GM20431 (cell line): ENCODE data around the gene SPOCK2.
"Not testable (repeated sequence)": the region's sequence is repeated elsewhere in the genome, so short reads cannot be mapped to it uniquely, and the experiment has no call there.

Experiments
- in situ Hi-C: fragments of 300-500 bp; cut with MseI, MboI; formaldehyde crosslinking; loops from one replicate; pipeline ENCODE4 v1.15.0; 2020; ENCODE audit warnings: low sequenced_read_pairs; ENCODE audit not compliant: unreplicated experiment

The SPOCK2 gene, protein sequence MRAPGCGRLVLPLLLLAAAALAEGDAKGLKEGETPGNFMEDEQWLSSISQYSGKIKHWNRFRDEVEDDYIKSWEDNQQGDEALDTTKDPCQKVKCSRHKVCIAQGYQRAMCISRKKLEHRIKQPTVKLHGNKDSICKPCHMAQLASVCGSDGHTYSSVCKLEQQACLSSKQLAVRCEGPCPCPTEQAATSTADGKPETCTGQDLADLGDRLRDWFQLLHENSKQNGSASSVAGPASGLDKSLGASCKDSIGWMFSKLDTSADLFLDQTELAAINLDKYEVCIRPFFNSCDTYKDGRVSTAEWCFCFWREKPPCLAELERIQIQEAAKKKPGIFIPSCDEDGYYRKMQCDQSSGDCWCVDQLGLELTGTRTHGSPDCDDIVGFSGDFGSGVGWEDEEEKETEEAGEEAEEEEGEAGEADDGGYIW

DNA sequence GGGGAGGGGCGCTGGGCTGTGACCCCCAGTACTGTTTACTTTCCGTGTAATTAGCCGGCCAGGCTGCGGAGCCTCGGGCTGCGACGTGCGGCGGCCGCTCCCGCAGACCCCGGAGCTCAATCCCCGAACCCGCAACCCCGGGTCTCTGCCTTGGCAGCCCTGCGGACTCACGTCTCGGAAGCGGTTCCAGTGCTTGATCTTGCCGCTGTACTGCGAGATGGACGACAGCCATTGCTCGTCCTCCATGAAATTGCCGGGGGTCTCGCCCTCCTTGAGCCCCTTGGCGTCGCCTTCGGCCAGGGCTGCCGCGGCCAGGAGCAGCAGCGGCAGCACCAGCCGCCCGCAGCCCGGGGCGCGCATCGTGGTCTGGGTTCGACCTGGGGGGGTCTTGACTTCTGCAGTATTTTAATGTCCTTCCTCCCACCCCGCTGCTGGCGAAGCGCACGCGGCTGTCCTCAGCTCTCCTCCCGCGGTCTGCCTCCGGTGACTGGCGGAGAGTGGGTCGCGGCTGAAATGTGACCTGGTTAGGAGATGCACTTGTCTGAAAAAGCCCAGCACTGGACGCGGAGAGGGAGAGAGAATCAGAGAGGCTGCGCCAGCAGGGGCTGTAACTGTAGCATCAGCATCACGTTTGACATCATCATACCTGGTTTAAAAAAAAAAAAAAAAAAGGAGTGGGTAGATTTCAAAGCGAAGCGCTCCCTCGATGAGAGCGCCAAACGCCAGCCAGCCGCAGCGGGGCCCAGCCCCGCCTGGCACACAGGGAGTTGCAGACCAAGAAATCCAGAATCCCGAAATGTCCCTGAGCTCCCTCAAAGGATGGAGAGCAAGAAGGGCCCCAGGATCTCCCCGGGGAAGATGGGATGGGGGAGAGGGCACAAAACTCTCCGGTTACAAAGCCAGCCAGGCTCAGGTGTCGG is at the start of gene SPOCK2:
Gene SPOCK2 (minus strand): TSS at position 583 of the 920 bp plus-strand sequence. CDS start 223 bp downstream, at position 360.
- in situ Hi-C loops, result no loop called here

DNA sequence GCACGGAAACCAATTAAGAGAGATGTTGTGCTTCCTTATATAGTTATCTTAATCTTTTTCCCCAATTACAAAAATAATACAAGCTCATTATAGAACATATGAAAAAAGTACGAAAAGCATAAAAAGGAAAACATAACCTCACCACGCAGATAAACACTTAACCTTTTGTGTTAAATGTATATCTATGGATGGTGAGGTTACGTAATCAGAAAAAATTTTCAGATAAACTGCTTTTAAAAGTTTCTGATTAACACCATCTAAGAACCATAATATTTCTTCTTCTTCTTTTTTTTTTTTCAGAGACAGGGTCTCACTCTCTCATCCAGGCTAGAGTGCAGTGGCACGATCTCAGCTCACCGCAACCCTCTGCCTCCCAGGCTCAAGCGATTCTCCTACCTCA is 49.2 kb upstream of the SPOCK2 start:
- in situ Hi-C loops, result no loop called here

DNA sequence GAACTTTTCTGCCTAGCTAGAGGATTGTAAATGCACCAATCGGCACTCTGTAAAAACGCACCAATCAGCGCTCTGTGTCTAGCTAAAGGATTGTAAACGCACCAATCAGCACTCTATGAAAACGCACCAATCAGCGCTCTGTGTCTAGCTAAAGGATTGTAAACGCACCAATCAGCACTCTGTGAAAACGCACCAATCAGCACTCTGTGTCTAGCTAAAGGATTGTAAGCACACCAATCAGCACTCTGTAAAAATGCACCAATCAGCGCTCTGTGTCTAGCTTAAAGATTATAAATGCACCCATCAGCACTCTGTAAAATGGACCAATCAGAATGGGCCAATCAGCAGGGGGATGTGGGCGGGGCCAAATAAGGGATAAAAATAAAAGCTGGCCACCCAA is 47.9 kb upstream of the SPOCK2 start:
- in situ Hi-C loops, result not testable (repeated sequence)

DNA sequence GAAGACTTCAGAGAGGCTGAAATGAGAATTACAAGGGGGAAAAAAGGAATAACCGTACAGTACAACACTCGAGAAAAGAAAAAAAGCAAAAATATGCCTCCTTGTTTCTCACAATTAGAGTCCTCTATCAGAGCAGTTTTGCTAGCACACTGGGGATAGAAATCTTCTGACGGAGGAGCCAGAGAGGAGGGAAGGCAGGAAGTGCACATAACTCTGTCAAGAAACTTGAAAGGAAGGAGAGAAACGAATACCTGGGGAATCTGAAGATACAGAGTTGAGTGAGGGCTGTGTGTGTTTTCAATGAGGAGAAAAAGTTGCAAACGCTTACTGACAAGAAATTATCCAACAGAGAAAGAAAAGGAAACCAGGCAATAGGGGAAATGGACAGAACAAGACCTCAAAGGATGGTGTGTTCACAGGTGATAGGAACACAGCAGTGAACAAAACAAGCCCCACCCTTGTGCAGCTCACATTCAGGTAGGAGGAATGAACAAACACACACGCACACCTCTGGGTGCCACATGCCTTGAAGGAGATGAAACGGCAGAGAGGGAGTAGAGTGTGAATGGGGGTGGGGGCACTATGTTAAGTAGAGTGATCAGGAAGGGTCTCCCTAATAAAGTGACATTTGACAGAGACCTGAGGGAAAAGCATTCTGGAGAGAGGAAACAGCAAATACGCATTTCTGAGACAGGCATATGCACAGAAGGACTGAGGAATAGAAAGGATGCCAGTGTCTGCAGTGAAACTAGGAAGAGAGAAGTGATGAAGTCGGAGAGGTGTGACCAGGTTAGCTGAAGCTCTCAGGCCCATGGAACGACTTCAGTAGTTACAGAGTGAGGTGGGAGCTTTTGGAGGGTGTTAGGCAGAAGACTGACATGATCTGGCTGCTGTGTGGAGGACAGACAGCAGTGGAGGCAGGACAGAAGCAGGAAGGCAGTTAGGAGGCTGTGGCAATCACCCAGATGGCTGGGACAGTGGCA is 46.7 kb upstream of the SPOCK2 start:
- in situ Hi-C loops, result no loop called here

DNA sequence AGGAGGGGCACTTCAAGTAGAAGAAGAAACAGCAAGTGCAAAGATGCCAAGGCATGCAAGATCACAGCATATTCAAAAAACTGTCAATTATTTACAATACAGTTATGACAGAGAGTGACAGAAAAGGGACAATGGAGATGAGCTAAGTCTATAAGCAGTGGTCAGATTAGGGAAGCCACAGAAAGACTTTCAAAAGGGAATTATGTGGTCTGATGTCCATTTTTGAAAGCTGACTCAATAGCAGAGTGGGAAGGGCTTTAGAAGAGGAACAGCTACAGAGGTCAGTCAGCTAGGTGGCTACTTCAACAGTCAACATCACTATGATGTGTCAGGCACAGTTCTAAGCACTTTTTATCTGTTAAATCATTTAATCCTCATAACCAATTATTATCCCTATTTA is 45.2 kb upstream of the SPOCK2 start:
- in situ Hi-C loops, result no loop called here

DNA sequence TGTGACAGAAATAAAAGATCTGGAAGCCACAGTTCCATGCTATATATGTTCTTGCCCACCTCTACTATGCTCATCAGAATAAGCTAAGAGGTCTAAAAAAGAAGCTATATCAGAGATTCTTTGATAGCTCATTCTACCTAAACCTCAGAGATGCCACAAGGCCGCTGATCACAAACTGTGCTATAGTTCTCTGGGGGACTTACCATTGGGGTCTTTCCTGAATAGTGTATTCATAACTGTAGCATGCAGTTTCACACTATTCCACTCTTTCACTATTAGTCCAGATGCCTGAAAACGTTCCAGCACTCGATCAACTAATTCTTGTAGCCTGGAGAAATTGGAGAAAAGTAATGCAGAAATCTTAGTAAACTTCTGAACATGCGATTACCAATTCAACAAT is 44.5 kb upstream of the SPOCK2 start:
- in situ Hi-C loops, result no loop called here

DNA sequence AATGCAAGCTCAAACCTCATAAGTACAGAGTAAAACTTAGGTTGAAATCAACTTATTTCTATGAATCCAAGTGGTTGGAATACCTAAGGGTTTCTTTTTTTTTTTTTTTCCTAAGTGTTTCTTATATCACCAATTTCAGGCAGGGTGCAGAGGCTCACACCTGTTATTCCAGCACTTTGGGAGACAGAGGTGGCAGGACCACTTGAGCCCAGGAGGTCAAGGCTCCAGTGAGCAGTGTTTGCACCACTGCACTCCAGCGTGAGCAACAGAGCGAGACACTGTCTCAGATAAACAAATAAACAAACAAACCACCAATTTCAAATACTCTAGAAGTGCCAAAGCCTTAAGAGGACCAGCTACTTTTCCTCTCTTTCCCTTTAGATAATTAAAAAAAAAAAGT is 39.2 kb upstream of the SPOCK2 start:
- in situ Hi-C loops, result loop anchor here (10.0 kb wide), 1 partner anchor 217 kb away; no protein-coding TSS in a partner anchor

DNA sequence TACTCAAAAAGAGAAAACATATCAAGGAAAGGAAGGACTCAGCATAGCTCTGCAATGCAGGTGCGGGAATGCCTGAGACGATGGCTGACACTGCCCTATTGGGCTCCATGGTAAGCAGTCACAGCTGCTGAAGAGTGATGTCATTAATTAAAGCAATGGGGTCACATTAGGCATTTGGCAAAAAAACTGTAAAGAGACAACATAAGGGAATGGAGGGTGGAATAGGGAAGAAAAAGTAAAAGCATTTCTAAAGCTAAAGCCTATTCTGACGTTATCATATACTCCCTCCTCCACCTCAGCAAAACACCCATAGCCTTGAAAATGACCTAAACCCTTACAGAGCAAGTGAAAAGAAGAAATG is 38.5 kb upstream of the SPOCK2 start:
- in situ Hi-C loops, result loop anchor here (10.0 kb wide), 1 partner anchor 218 kb away; no protein-coding TSS in a partner anchor

DNA sequence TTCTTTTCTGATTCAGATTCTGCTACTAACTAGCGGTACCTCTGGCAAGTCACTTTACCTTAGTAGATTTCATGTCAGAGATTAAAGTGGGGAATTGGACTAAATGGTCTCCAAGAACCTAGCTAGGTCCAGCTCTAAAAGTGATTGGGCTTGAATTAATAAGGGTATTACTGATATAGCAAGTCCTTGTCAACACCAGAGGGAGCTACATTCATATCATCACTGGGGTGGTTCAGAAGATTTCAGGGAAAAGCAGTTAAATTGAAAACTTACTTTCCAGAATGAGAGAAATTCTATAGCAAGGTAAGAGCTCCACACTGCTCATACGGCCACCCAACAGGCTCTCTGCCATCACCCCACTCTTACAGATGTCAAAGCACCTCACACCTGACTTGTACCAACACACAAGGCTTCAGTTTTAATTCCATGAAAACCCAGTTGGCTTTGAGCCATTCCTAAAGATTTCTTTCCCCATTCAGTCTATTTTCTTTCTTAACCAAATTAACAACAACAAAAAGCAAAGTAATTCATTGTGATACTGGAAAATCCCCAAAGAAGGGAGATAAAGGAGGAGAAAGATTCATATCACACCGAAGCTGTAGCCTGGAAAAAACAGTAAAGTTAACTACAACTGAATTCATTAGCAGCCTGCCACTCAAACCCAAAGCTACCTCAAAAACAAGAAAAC is 38.0 kb upstream of the SPOCK2 start:
- in situ Hi-C loops, result loop anchor here (10.0 kb wide), 1 partner anchor 218 kb away; no protein-coding TSS in a partner anchor

DNA sequence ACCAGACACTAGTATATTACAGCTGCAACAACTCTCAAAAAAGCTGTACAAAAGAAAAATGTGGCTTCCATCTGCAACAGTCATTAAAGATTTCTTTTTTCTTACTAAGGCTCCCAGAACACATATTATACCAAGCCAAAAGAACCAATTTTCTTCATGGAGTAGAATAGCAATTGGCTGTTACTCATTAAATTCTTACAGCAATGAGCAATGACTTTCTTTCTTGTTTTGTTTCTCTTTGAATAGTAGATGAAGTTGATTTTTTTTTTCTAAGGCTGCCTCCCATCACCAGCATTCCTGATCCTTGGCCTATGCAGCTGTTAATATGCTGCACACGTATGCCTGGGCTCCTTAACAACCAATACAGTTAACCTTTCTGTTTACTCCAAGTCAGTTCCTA is 36.6 kb upstream of the SPOCK2 start:
- in situ Hi-C loops, result loop anchor here (10.0 kb wide), 1 partner anchor 220 kb away; no protein-coding TSS in a partner anchor

DNA sequence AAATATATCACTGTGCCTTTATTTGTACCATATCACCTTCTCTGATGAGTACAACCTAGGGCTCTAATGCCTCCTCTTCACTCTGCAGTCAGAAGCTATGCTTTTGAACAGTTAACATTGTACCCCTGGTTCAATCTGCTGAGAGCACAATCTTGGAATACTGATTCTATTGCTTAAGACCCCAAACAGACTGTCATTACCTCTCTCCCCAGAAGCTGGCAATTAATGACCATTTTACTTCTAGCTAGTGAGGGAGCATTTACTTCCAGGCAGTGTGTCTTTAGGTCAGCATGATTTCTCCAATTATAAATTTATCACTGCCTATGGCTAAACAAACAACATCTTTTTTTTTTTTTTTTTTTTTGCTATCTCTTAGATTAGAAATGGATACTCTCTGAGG is 36.0 kb upstream of the SPOCK2 start:
- in situ Hi-C loops, result loop anchor here (10.0 kb wide), 1 partner anchor 220 kb away; no protein-coding TSS in a partner anchor

DNA sequence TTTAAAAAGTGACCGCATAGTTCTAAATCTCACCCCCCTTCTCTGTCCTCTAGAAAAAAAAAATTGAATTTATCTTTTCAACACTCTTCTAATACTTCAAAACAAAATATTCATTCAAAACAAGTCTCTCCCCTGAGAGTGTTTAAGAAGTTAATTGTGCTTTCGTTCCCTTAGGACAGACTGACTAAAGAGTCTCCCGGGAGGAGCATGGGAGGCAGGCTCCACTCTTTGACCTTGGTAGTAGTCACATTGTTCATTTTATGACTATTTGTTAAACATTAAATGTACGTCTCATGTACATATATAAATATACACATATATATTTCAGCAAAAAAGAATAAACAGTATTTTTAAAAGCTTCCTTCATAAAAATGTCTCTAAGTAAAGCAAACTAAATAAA is 35.3 kb upstream of the SPOCK2 start:
- in situ Hi-C loops, result loop anchor here (10.0 kb wide), 1 partner anchor 221 kb away; no protein-coding TSS in a partner anchor

DNA sequence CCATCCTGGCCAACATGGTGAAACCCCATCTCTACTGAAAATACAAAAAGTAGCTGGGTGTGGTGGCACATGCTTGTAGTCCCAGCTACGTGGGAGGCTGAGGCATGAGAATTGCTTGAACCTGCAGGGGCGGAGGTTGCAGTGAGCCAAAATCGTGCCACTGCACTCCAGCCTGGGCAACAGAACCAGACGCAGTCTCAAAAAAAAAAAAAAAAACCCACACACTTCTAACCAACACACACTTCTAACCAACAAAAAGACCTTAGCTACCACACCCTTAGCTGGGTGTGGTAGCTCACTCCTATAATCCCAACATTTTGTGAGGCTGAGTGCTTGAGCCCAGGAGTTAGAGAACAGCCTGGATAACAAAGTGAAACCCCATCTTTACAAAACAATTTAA is 33.9 kb upstream of the SPOCK2 start:
- in situ Hi-C loops, result loop anchor here (10.0 kb wide), 1 partner anchor 223 kb away; no protein-coding TSS in a partner anchor

DNA sequence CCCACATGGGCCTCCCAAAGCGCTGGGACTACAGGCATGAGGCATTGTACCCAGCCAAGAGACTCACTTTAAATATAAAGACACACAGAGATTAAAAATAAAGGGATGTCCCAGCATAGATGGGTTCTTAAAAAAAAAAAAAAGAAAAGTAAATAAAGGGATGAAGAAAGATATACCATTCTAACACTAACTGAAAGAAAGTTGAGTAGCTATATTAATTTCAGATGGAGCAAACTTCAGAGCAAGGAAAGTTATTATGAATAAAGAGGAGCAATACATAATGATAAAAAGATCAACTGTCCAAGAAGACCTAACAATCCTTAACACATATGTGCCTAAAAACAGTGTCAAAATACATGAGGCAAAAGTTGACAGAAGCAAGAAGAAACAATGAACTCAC is 33.0 kb upstream of the SPOCK2 start:
- in situ Hi-C loops, result loop anchor here (10.0 kb wide), 1 partner anchor 223 kb away; no protein-coding TSS in a partner anchor

DNA sequence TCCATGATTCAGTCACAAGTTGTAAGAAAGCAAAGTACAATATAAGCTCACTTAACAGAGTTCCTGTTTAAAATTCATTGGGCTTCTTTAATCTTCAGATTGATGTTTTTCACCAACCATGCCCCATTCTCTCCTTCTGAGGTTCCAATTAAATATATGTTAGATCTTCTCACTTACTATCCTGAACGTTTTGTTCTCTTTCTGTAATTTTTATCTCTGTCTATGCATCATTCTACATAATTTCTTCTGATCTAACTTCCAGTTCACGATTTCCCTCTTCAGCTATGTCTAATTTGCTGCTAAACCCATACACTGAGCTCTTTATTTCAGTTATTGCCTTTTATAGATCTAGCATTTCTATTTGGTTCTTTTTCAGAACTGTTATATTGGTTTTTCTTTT is 28.0 kb upstream of the SPOCK2 start:
- in situ Hi-C loops, result no loop called here

DNA sequence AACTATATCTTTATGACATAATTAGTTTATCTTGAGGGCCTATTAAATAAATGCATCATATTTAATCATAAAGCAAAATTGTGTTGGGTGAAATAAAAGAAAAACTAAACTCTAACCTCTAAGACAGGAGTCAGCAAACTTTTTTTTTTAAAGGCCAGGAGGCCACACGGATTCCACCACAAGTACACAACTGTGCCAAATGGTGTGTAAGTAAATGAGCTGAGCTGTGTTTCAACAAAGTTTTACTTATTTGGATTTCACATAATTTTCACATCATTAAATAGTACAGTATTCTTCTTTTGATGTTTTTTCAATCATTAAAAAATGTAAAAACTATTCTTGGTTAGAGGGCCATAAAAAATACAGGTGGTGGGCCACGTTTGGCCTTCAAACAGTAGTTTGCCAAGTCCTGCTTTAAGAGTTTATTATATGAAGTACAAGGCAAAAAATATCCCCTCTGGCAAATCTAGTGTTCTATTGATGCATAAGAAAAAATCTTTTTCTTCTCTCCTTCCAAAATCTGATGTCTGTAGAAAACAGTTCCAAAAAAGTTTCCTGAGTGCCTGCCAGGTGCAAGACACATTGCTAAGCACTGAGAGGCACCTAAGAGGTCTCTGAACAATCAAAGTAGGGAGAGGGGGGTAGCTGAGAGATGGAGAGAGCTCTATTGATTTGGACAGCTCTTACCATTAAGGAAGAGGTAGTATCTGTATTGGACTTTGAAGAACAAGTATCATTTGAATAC is 26.5 kb upstream of the SPOCK2 start:
- in situ Hi-C loops, result no loop called here

DNA sequence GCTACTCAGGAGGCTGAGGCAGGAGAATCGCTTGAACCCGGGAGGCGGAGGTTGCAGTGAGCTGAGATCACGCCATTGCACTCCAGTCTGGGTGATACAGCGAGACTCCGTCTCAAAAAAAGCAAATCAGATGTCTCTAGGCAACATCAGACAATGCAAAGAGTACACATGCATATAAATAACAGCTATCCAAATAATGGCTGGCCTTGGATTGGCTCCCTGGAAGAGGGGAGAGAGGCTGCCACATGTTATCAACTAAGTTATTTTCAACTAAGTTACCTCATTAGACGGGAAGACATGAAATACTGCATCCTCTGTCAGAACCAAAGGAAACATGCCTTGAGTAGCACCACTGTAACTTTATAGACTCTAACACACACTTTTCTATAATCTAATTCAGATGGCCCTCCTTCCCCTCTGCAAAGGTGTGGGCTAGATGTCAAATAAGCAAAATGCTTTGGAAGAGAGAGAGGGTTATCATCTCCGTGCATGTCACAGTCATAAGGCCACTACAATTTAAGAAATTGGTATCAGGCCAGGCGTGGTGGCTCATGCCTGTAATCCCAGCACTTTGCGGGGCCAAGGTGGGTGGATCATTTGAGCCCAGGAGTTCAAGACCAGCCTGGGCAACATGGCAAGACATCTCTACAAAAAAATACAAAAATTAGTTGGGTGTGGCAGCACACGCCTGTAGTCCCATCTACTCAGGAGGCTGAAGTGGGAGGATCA is 22.5 kb upstream of the SPOCK2 start:
- in situ Hi-C loops, result no loop called here
